ENCODE results near the gene ERBB2.

ERBB2 gene

DNA sequence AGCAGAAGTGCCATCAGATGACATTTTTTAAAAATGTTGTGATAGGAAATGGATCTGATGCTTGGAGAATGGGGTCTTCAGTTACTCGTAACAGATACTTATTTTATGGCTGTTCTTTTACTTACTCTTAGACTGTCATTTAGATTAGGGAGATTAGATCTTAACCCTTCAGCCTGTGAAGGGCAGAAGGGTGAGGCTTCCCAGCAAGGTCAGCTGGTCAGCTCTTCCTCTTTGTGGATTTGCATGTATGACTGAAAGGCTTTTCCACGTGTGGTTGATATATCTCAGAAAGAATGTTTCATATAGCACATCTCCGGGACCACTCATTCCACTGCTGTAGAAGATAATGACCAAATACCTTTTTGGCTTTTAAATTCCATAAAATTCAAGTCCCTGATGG is 65.3 kb downstream of the ERBB2 start:
- no peak for TF ChIP-seq ZNF274 (IDR thresholded peaks at IDR 0.05; ENCODE audit: low read depth, low read length)
- H3K4me3 ChIP-seq (ENCODE audit: low read length): no peak overlapping the region

DNA sequence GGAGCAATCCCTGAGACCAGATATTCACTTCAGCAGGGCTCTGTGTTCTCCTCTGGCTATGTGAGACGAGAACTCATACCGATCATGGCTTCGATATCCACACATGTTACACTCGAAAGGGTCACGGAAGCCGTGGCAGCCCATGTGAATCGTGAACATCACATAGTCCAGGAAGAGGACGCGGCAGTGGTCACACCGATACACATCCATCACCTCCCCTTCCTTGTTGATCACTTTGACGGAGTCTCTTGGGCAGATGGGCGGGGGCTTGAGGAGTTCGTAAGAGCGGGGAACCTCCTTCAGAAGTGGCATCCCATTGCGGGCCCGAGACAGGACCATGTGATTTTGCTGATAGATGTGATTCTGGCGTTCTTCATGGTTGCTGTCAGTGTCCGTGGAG is 65.9 kb downstream of the ERBB2 start:
- TF ChIP-seq ZNF274 (IDR thresholded peaks at IDR 0.05; ENCODE audit: low read depth, low read length): no peak
- H3K4me3 ChIP-seq (ENCODE audit: low read length): no peak overlapping the region

DNA sequence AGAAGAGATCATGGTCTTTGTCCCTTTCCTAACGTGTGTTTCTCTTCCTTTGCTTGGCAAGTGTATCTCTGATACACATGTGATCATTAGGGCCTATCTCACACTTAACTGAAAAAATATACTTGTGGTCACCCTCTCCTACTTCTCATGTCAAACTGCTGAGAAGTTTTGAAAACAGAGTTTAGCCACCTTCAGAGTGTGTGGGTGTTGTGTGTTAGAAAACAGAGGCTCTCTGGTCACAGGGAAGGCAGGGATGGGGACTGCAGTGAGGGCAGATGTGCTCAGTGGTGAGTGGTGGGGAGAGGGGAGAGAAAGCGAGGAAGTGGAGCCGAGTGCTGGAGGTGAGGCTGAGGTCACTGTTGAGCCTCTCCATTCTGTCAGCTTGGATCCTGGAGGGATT is 67.3 kb downstream of the ERBB2 start:
- no peak for TF ChIP-seq ZNF274 (IDR thresholded peaks at IDR 0.05; ENCODE audit: low read depth, low read length)
- H3K4me3 ChIP-seq (ENCODE audit: low read length): no peak overlapping the region

DNA sequence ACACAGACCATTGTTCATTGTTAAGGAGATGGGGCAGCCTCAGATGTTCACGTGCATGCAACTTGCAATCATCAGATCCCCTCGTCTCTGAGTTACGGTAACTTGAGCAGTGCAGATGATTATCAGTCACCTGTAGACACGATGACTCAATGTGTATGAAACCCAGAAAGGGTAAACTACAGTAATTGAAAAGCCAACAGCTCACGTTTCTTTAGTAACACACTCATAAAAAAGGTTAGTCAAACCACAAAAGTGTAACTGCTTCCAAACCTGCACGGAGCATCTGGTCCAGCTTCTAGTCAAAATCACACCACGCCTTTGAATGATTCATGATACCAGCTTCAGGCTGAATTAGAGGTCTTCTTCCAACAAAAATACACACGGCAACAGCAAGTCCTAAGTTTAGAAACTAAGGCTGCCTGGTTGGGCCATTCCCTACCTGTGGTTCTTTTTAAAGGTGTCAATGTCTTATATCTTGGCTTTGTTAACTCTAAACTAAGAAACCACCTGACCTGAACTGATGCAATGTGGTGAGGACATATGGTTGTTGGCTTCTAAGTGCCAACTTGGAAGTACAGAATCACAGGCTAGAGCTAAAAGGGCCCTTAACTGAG is 70.2 kb downstream of the ERBB2 start:
- TF ChIP-seq ZNF274 (IDR thresholded peaks at IDR 0.05; ENCODE audit: low read depth, low read length): no peak
- no peak overlapping the region; the same call in 1 of the 2 replicates for H3K4me3 ChIP-seq (ENCODE audit: low read length)

DNA sequence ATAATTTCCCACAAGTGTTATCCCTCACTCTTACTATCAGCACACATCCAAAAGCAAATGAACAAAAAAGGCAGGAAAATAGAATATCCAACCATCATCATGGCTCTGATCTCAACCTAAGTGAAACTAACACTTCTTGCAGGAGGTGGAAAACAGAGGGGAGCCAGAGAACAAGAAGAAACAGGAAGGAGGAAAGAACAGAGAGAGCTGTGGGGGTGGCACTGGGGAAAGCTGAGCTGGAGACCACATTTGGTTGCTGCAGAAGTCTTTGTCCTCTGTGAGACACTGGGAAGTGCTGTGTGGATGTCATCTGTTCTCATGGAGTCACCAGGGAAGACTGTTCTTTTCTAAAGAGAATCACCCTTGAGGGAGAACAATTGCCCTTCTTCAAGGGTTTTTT is 72.6 kb downstream of the ERBB2 start:
- H3K4me3 ChIP-seq (ENCODE audit: low read length): peak overlapping the region; percentile 1; the same call in 1 of the 2 replicates
- TF ChIP-seq ZNF274 (IDR thresholded peaks at IDR 0.05; ENCODE audit: low read depth, low read length): no peak

DNA sequence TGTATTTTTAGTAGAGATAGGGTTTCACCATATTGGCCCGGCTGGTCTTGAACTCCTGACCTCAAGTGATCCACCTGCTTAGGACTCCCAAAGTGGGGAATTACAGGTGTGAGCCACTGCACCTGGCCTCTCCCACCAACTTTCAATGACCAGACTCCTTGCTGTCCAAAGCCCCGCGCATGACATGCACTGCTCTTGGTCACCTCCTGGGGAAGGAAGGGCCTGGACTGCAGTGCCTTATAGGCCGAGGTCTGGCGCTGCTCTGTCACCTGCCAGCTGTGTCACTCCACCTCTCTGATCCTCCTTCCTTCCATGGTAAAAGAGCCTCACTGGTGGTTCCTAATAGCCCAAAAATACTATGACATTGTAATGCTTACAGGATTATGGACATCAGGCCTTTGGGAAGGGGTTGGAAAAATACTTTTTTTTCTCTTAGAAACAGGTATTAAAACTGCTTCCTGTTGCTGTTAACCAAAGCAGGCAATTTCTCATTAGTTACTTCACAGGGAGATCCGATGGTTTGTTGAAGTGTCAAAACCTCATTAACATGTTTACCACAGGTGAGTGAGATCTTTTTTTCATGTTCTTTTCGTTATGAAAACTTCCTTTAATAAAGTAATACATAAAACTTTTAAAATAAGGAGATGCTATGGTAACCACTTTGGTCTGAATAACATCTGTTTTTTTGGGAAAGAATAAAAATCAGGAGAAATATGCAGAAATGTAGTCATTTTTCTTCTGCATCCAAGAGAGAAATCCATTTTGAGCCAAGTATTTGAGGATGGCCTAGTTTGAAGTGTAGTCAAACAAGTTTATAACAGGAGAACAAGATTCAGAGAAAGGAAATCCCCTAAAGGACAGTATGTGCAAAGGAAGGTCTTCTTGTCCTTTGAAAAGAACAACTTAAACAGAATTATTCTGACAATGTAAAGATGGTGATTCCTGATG is 73.4 kb downstream of the ERBB2 start:
- no peak for TF ChIP-seq ZNF274 (IDR thresholded peaks at IDR 0.05; ENCODE audit: low read depth, low read length)
- H3K4me3 ChIP-seq (ENCODE audit: low read length): peak overlapping the region; percentile 1; the same call in 1 of the 2 replicates

DNA sequence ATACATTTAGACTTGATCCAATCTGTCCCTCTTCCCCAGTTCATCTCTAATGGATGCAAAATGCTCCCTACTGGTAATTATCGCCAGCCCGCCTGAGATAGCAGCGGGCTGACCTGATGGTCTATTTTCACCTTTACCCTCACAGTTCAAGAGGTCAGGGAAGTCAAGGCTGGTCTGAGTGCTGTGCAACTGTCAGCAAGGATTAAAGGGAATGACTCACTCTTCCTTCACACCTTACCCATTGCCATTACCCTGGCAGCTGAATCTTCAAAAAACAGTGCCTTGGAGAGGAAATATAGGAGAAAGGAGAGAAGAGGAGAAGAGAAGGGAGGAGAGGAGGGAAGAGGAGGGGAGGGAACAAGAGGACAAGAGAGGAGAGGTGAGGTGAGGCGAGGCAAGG is 74.2 kb downstream of the ERBB2 start:
- peak overlapping the region; percentile 2; the same call in 1 of the 2 replicates for H3K4me3 ChIP-seq (ENCODE audit: low read length)

DNA sequence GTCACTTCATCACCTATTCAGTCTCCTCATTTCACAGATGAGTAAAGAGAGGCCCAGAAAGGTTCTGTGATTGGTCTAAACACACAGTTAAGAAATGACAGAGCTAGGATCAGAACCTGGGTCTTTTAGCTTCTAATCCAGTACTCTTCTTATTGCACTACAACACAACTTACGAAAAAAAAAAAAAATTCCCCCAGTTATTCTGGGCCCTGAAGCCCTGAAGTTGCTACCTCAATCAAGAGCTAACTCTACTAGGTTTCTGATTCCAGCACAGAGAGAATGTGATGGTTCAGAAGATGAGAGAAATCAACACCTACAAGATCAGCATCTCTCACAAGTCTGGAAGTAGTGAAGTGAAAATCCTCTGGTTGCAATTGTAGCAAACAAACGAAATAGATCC is 75.2 kb downstream of the ERBB2 start:
- peak overlapping the region; percentile 73; the same call in 1 of the 2 replicates for H3K4me3 ChIP-seq (ENCODE audit: low read length)
- TF ChIP-seq ZNF274 (IDR thresholded peaks at IDR 0.05; ENCODE audit: low read depth, low read length): no peak

More for the DNA sequence above, 74.2 kb downstream of the ERBB2 start:
- TF ChIP-seq ZNF274 (IDR thresholded peaks at IDR 0.05; ENCODE audit: low read depth, low read length): no peak

DNA sequence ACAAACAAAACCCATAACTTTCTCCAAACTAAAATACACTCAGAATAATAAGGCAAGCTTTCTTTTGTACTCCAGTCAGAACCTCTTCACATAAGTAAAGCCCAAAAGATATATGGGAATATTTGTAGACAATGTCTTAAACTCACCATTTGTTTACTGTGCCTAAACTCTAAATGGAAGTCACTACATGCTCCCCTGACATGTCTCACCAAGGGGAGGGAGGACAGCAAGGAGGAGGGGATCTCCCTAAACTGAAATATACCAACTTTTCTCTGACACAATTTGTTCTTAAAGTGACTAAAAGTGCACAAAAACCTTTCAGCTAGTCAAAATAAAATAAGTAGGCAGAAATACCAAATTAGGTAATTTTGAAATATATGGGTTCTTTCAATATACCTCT is 76.4 kb downstream of the ERBB2 start:
- TF ChIP-seq ZNF274 (IDR thresholded peaks at IDR 0.05; ENCODE audit: low read depth, low read length): no peak
- peak overlapping the region; percentile 73 for H3K4me3 ChIP-seq (ENCODE audit: low read length)

DNA sequence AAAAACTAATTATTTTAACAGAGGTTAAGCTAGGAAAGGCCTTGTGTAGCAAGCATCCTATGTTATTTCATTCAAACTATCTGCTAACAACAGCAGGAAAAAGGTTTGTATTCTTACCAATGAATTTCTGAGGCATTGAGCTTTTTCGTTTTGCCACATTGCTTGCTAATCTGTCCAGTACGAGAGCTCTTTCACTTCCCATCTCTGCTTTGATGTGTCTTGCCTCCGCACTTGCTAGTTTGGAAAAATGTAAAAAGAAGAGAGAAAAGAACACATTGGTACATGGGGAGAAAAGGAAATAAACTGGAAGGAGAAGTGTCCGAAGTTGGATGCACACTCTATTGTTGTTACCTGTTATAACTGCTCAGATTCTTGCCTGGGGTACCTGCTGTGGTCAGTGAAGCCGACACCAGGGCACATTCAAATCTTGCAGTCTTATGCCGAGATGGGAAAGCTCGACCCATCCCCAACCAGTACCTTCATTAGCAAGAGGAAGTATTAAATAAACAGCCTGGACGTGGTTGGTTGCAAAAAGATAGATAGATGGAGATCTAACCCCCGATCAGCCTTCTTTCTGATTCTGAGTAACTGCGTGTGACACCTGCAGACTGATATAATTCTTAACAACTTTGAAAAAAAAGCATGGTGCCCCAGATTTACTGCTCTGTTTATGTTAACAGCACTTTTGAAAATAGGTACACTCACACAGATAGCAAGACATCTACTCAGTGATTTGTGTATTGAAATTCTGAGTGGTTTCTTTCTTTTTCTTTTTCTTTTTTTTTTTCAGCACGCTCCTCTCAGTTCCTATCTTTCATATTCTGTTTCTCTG is 77.9 kb downstream of the ERBB2 start:
- peak overlapping the region; percentile 73 for H3K4me3 ChIP-seq (ENCODE audit: low read length)
- no peak for TF ChIP-seq ZNF274 (IDR thresholded peaks at IDR 0.05; ENCODE audit: low read depth, low read length)

Data from GM08714 (cell line).